H1 (cell line): ENCODE results near the gene ZNF524. TPM values are rescaled to one million over a fixed set of nuclear protein-coding genes. Genes with fewer than 3 reads are reported as not detected.
A peak's percentile ranks its signal among the peaks of the same experiment; 100 is the strongest.

ENCODE experiments used
- BACH1 ChIP-seq: IDR thresholded peaks from 2 replicates; pipeline ENCODE4 v1.6.1; 2012; ENCODE audit warnings: low read length, improper control_type of control experiment
- GABPA ChIP-seq: IDR thresholded peaks from 2 replicates; pipeline ENCODE4 v1.6.1; 2011; ENCODE audit warnings: mild to moderate bottlenecking, low read length, moderate library complexity, borderline replicate concordance; ENCODE audit not compliant: insufficient read depth
- polyA plus RNA-seq, 7 experiments: library from polyadenylated mRNA; depleted of rRNA in 3 of 7; stranded (reverse) in 5 of 7; unstranded in 2 of 7; fragments of >200 nt in 5 of 7; fragments of 200-250 nt in 2 of 7; gene quantifications; 1 replicate in 5 of 7; 2 replicates in 1 of 7; 4 replicates in 1 of 7; pipeline versions ENCODE4 v1.2.1 to v1.2.3, GENCODE V29; 2011 to 2013; ENCODE audit warnings: missing spikeins in 2 of 7, mixed read lengths in 2 of 7
- total RNA-seq: library from RNA; stranded (reverse); fragmentation: NEBNext Ultra II Directional; extraction: Animal tissue kit (Norgen Biotek cat#: 25700); gene quantifications from 2 replicates; pipeline ENCODE4 v1.2.1, GENCODE V29; 2021

ZNF524 gene
- total and polyA plus RNA-seq, 2 of the 8 experiments (the other 6 are each of a cell fraction or from before 2014, with no cell fraction given), result 4.4 to 4.7 TPM

- TF ChIP-seq GABPA, result peak; percentile 89
- TF ChIP-seq BACH1, result peak; percentile 43; the same call in 1 of the 2 replicates
Measured at GRCh38 chr19:55643003-55643886, 43.2 kb downstream of the ZNF524 start, which contains the start of gene ZNF581 (continued).
